Right cardiac atrium (tissue), 5 donors: ENCODE measurements around the gene CLCN3. TPM values are rescaled to one million over a fixed set of nuclear protein-coding genes. Genes with fewer than 3 reads are reported as not detected.

Experiments used
- ATAC-seq, 2 donors: fragments of 200-7000 bp; cut with Tn5 transposase; one replicate each; pipeline versions ENCODE4 v1.8.0 to v1.9.1; 2020; ENCODE audit warnings: moderate library complexity in 2 of 2, mild to moderate bottlenecking in 1 of 2
- DNase-seq, 3 donors: peaks; one replicate each; pipeline ENCODE4 v3.0.0-alpha.2; 2020
- H3K27ac ChIP-seq: one replicate; pipeline ENCODE4 v1.5.1; 2013; ENCODE audit warnings: mild to moderate bottlenecking, low read length, control low read depth, moderate library complexity
- H3K27me3 ChIP-seq: one replicate; pipeline ENCODE4 v1.6.1; 2013; ENCODE audit not compliant: control insufficient read depth, insufficient read depth
- H3K4me1 ChIP-seq: one replicate; pipeline ENCODE4 v1.6.1; 2013; ENCODE audit warnings: low read length; ENCODE audit not compliant: control insufficient read depth, insufficient read depth
- H3K4me3 ChIP-seq: one replicate; pipeline ENCODE4 v1.5.1; 2013; ENCODE audit warnings: low read length, control low read depth
- H3K9me3 ChIP-seq: one replicate; pipeline ENCODE4 v1.6.1; 2013; ENCODE audit warnings: low read length; ENCODE audit not compliant: control insufficient read depth
- whole genome bisulfite sequencing: extraction: QIAGEN DNeasy Blood & Tissue Kit; methylation state at CpG from one replicate; pipeline ENCODE4 v1.1.7; 2013; 5-methylcytosine and 5-hydroxymethylcytosine counted together
- intact Hi-C, 4 donors: fragments of 100-400 bp; cut with DNase I; formaldehyde crosslinking; loops; one replicate each; pipeline versions ENCODE4 v1.11.0 to v1.14.0; 2022 to 2023
- polyA plus RNA-seq: library from polyadenylated mRNA; stranded (reverse); fragments of 200-250 nt; gene quantifications from one replicate; pipeline ENCODE4 v1.2.3, GENCODE V29; 2013
- total RNA-seq, 4 donors: library from RNA; stranded (reverse); fragmentation: NEBNext Ultra II Directional; extraction: Animal tissue kit (Norgen Biotek cat#: 25700); gene quantifications; one replicate each; pipeline ENCODE4 v1.2.1, GENCODE V29; 2021
- donor health status: healthy with polysubstance abuse.
- donor health status: DM: no; HTN: yes; CAD: no.
- donor health status: DM: no; HTN: no; CAD: no.
- donor health status: DM: no; HTN: yes; CAD: no; lungs with severe emphysema.
- donor health status: DM: yes; HTN: yes; CAD: no.

Gene CLCN3
- total and polyA plus RNA-seq, 5 donors: 19.6 to 51.3 (median 48.4) TPM

- Histone ChIP-seq H3K27ac (no peak overlapping the region), H3K4me3 (no peak overlapping the region), H3K4me1 (no peaks in the 10 kb centered on the region), H3K27me3 (no peaks in the 10 kb centered on the region), H3K9me3 (no peaks in the 10 kb centered on the region)
- no peak for ATAC-seq
- intact Hi-C loops: no loop called here
- DNase-seq: no peak
- WGBS: 97% methylated on average over 2 of the region's 2 CpGs
Measured at GRCh38 chr4:169603312-169603711, 17.1 kb upstream of the CLCN3 start.

GRCh38 chr4:169604131-169604900 lies 16.1 kb upstream of the CLCN3 start:
- H3K4me1 ChIP-seq: no peaks in the 10 kb centered on the region
- intact Hi-C loops: no loop called here
- H3K27me3 ChIP-seq: no peaks in the 10 kb centered on the region
- H3K4me3 ChIP-seq: no peak overlapping the region
- H3K9me3 ChIP-seq: no peaks in the 10 kb centered on the region
- H3K27ac ChIP-seq: no peak overlapping the region
- DNase-seq (no peak), ATAC-seq (peak; percentile 72 to 76)
- 39% methylated on average over 1 of the region's 1 CpG for WGBS

- 70% methylated on average over 1 of the region's 1 CpG for WGBS
- Histone ChIP-seq H3K9me3 (no peaks in the 10 kb centered on the region), H3K27ac (no peak overlapping the region), H3K27me3 (no peaks in the 10 kb centered on the region), H3K4me3 (no peak overlapping the region), H3K4me1 (no peaks in the 10 kb centered on the region)
- DNase-seq (no peak), ATAC-seq (no peak)
- intact Hi-C loops: no loop called here
Measured at GRCh38 chr4:169604903-169605331, 15.5 kb upstream of the CLCN3 start.

- H3K4me3 ChIP-seq: peak overlapping the region; percentile 60
- WGBS: 37% methylated on average over 4 of the region's 4 CpGs
- DNase-seq: no peak
- intact Hi-C loops: no loop called here
- H3K4me1 ChIP-seq: no peaks in the 10 kb centered on the region
- ATAC-seq: no peak
- H3K27ac ChIP-seq: no peak overlapping the region
- no peaks in the 10 kb centered on the region for H3K27me3 ChIP-seq
- no peaks in the 10 kb centered on the region for H3K9me3 ChIP-seq
Measured at GRCh38 chr4:169611157-169611556, 9.2 kb upstream of the CLCN3 start.

GRCh38 chr4:169611991-169612870 lies 8.1 kb upstream of the CLCN3 start, which contains the start of gene NEK1:
Gene NEK1 (minus strand): TSS chr4:169612583. CDS start chr4:169602630, 9,953 bp downstream.
- intact Hi-C loops: no loop called here
- DNase-seq (peak; percentile 92 to 96 (median 96)), ATAC-seq (peak; percentile 99)
- WGBS: under 1% methylated on average over 61 of the region's 61 CpGs
- Histone ChIP-seq H3K4me1 (no peaks in the 10 kb centered on the region), H3K27me3 (no peaks in the 10 kb centered on the region), H3K9me3 (no peaks in the 10 kb centered on the region), H3K27ac (peak within 1 kb of the TSS; percentile 76), H3K4me3 (peak within 1 kb of the TSS; percentile 60)

- no peaks in the 10 kb centered on the region for H3K27me3 ChIP-seq
- peak overlapping the region; percentile 60 for H3K4me3 ChIP-seq
- H3K4me1 ChIP-seq: no peaks in the 10 kb centered on the region
- peak; percentile 69 to 85 (median 82) for DNase-seq
- 5% methylated on average over 9 of the region's 9 CpGs for WGBS
- intact Hi-C loops: no loop called here
- ATAC-seq: peak; percentile 72 to 77
- H3K27ac ChIP-seq: no peak overlapping the region
- H3K9me3 ChIP-seq: no peaks in the 10 kb centered on the region
Measured at GRCh38 chr4:169612871-169613859, 7.2 kb upstream of the CLCN3 start.

GRCh38 chr4:169615467-169616106 lies 4.8 kb upstream of the CLCN3 start:
- Histone ChIP-seq H3K9me3 (no peaks in the 10 kb centered on the region), H3K4me1 (no peaks in the 10 kb centered on the region), H3K4me3 (no peak overlapping the region), H3K27ac (no peak overlapping the region), H3K27me3 (no peaks in the 10 kb centered on the region)
- no peak for ATAC-seq
- intact Hi-C loops: loop anchor here in 1 of 4 donors (5.0 kb wide), 1 partner anchor 97 kb away; no protein-coding TSS in a partner anchor
- WGBS: 78% methylated on average over 4 of the region's 4 CpGs
- DNase-seq: no peak

GRCh38 chr4:169616846-169617245 lies 3.5 kb upstream of the CLCN3 start:
- Histone ChIP-seq H3K4me1 (no peaks in the 10 kb centered on the region), H3K27ac (no peak overlapping the region), H3K27me3 (no peaks in the 10 kb centered on the region), H3K4me3 (no peak overlapping the region), H3K9me3 (no peaks in the 10 kb centered on the region)
- ATAC-seq (no peak), DNase-seq (no peak)
- intact Hi-C loops: loop anchor here in 1 of 4 donors (5.0 kb wide), 1 partner anchor 95 kb away; no protein-coding TSS in a partner anchor

GRCh38 chr4:169617306-169617705 lies 3.1 kb upstream of the CLCN3 start:
- H3K4me3 ChIP-seq: no peak overlapping the region
- H3K27ac ChIP-seq: no peak overlapping the region
- intact Hi-C loops: loop anchor here in 1 of 4 donors (5.0 kb wide), 1 partner anchor 95 kb away; no protein-coding TSS in a partner anchor
- no peak for DNase-seq
- H3K4me1 ChIP-seq: no peaks in the 10 kb centered on the region
- WGBS: 80% methylated on average over 2 of the region's 2 CpGs
- H3K9me3 ChIP-seq: no peaks in the 10 kb centered on the region
- no peaks in the 10 kb centered on the region for H3K27me3 ChIP-seq
- ATAC-seq: no peak

- intact Hi-C loops: loop anchor here in 1 of 4 donors (5.0 kb wide), 1 partner anchor 94 kb away; no protein-coding TSS in a partner anchor
- 35% methylated on average over 3 of the region's 3 CpGs for WGBS
- H3K4me3 ChIP-seq: no peak overlapping the region
- H3K9me3 ChIP-seq: no peaks in the 10 kb centered on the region
- H3K27me3 ChIP-seq: no peaks in the 10 kb centered on the region
- ATAC-seq (no peak), DNase-seq (no peak)
- H3K27ac ChIP-seq: no peak overlapping the region
- H3K4me1 ChIP-seq: no peaks in the 10 kb centered on the region
Measured at GRCh38 chr4:169618286-169618685, 2.1 kb upstream of the CLCN3 start.
